ENCODE results near the gene PYGB.

PYGB gene

GRCh38 chr20:25216199-25216945 lies 31.5 kb upstream of the PYGB start:
- DNase-seq, result no peak

GRCh38 chr20:25217161-25218108 lies 30.4 kb upstream of the PYGB start:
- DNase-seq, result no peak

- DNase-seq, result no peak
These were observed 29.8 kb upstream of the PYGB start for GRCh38 chr20:25218109-25218486.

GRCh38 chr20:25218492-25218891 lies 29.4 kb upstream of the PYGB start:
- no peak for DNase-seq

GRCh38 chr20:25219365-25219764 lies 28.5 kb upstream of the PYGB start:
- no peak for DNase-seq

- no peak for DNase-seq
These were observed 27.7 kb upstream of the PYGB start for GRCh38 chr20:25220021-25220730.

GRCh38 chr20:25220810-25221591 lies 26.9 kb upstream of the PYGB start:
- no peak for DNase-seq

GRCh38 chr20:25221592-25222460 lies 26.1 kb upstream of the PYGB start:
- no peak for DNase-seq

- DNase-seq, result no peak
These were observed 25.3 kb upstream of the PYGB start for GRCh38 chr20:25222461-25223178.

GRCh38 chr20:25223179-25223661 lies 24.7 kb upstream of the PYGB start:
- DNase-seq, result no peak

GRCh38 chr20:25223765-25224720 lies 23.8 kb upstream of the PYGB start:
- DNase-seq, result no peak

GRCh38 chr20:25224941-25225340 lies 22.9 kb upstream of the PYGB start:
- no peak for DNase-seq

GRCh38 chr20:25225642-25226432 lies 22.0 kb upstream of the PYGB start:
- no peak for DNase-seq

- DNase-seq, result no peak
These were observed 21.2 kb upstream of the PYGB start for GRCh38 chr20:25226433-25227316.

GRCh38 chr20:25227317-25227831 lies 20.5 kb upstream of the PYGB start:
- no peak for DNase-seq

GRCh38 chr20:25229486-25230165 lies 18.3 kb upstream of the PYGB start:
- DNase-seq, result no peak
